ENCODE data around the gene RBBP5.

Gene RBBP5

GRCh38 chr1:205075642-205076155 is 46.1 kb downstream of the RBBP5 start:
- in situ Hi-C loops (cut with MboI; ENCODE audit: low sequenced_read_pairs): no loop called here

DNA sequence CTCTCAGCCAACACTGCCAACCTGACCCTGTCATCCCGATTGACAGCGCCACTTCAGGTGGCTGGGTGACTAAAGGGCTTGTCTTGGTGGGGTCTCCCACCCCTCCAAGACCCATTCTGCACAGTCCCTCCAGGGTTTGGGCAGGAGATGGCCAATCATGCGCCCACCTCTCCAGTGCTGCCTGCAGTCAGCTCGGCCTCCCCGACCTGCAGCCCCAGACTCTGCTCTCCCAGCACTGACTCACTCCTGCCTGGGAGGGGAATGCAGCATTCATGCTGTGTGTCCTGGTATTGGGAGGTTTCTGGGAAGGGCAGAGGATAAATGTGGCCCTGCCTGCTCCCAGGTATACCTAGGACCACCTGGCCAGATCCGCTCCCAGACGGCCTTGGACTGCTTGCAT is 47.3 kb downstream of the RBBP5 start:
- in situ Hi-C loops (cut with MboI; ENCODE audit: low sequenced_read_pairs): no loop called here

DNA sequence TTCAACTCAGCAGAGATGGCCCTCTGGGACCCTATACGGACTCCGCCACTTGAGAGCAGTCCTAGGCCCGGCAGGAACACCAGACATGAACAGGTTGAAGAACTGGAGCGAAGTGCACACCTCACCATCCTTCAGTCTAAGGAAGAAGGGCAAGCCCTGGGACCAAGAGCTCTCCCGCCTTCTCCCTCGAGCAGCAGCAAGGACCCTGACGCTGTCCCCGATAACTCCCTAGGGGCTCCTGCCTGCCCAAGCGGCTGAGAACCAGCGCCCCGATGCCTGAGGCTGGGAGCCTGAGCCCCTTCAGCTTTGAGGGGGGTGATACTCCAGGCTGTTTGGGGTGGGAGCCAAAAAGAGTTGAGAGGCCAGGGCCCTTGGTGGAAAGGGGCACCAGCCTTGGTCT is 47.7 kb downstream of the RBBP5 start:
- in situ Hi-C loops (cut with MboI; ENCODE audit: low sequenced_read_pairs): no loop called here

GRCh38 chr1:205073511-205073910 is 48.3 kb downstream of the RBBP5 start:
- in situ Hi-C loops (cut with MboI; ENCODE audit: low sequenced_read_pairs): no loop called here

- in situ Hi-C loops (cut with MboI; ENCODE audit: low sequenced_read_pairs): no loop called here
These were observed 48.9 kb downstream of the RBBP5 start for GRCh38 chr1:205072881-205073280.

GRCh38 chr1:205072286-205072685 is 49.5 kb downstream of the RBBP5 start:
- in situ Hi-C loops (cut with MboI; ENCODE audit: low sequenced_read_pairs): no loop called here

- in situ Hi-C loops (cut with MboI; ENCODE audit: low sequenced_read_pairs): no loop called here
These were observed 50.0 kb downstream of the RBBP5 start for GRCh38 chr1:205071801-205072200.

- in situ Hi-C loops (cut with MboI; ENCODE audit: low sequenced_read_pairs): no loop called here
These were observed 50.8 kb downstream of the RBBP5 start for GRCh38 chr1:205071028-205071409.

- in situ Hi-C loops (cut with MboI; ENCODE audit: low sequenced_read_pairs): no loop called here
These were observed 52.2 kb downstream of the RBBP5 start for GRCh38 chr1:205069371-205070125.

GRCh38 chr1:205068457-205069040 is 53.2 kb downstream of the RBBP5 start:
- in situ Hi-C loops (cut with MboI; ENCODE audit: low sequenced_read_pairs): no loop called here

DNA sequence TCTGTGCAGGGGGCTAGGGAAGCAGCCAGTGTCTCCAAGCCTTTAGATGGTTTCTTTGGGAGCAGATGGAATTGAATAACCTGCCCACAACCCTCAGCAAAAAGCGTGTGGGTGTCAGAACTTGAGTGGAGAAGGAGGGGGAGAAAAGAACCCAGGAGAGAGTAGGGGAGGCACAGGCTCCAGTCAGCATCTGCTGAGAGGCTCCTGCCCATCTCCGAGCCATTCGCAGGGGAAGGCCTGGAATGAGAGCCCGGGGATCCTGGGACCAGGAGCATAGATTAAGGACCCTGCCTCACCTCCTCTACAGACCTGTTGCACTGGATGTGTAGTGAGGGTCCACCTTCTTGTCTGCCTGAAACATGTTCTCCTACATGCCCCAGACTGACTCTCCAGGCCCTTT is 53.8 kb downstream of the RBBP5 start:
- in situ Hi-C loops (cut with MboI; ENCODE audit: low sequenced_read_pairs): no loop called here

GRCh38 chr1:205067031-205067430 is 54.7 kb downstream of the RBBP5 start:
- in situ Hi-C loops (cut with MboI; ENCODE audit: low sequenced_read_pairs): no loop called here

DNA sequence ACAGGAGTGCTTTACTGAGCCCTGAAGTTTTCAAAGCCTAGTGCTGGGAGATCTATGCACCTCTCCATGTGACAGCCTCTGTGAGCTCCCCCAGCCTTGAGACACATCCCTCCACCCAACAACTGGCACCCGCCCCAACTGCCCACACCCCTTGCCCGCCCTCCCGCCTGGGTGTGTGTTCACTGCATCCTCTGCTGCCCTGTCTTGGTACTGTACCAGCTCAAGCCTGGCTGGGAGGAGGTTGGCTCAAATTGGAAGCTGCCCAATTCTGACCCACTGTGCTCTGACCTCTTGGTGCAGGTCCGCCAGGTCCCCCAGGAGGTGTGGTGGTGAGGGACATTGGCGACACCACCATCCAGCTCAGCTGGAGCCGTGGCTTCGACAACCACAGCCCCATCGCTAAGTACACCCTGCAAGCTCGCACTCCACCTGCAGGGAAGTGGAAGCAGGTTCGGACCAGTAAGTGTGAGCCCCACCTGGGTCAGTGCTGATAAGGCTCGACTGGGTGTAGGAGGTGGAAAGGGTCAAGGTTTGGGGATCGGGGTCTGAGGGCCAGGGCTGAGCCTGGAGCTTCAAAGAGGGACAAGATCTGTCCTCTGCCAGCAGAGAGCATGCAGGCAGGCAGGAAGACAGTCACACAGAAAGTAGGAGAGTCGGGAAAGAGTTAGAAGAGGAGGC is 55.5 kb downstream of the RBBP5 start:
- in situ Hi-C loops (cut with MboI; ENCODE audit: low sequenced_read_pairs): no loop called here

- in situ Hi-C loops (cut with MboI; ENCODE audit: low sequenced_read_pairs): no loop called here
These were observed 56.1 kb downstream of the RBBP5 start for GRCh38 chr1:205065666-205066065.

- in situ Hi-C loops (cut with MboI; ENCODE audit: low sequenced_read_pairs): no loop called here
These were observed 56.9 kb downstream of the RBBP5 start for GRCh38 chr1:205064741-205065316.

DNA sequence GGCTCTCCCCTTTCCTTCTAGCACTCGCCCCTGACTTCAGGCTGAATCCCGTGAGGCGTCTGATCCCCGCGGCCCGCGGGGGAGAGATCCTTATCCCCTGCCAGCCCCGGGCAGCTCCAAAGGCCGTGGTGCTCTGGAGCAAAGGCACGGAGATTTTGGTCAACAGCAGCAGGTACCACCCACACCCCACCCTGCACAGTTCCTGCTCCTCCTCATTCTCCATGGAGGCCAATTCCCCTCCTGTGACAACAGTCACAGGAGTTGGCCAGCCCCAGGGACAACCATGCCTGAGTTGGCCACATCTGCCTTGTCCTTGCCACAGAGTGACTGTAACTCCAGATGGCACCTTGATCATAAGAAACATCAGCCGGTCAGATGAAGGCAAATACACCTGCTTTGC is 57.5 kb downstream of the RBBP5 start:
- in situ Hi-C loops (cut with MboI; ENCODE audit: low sequenced_read_pairs): no loop called here

- in situ Hi-C loops (cut with MboI; ENCODE audit: low sequenced_read_pairs): no loop called here
These were observed 58.9 kb downstream of the RBBP5 start for GRCh38 chr1:205062895-205063294.

GRCh38 chr1:205062319-205062718 is 59.5 kb downstream of the RBBP5 start:
- in situ Hi-C loops (cut with MboI; ENCODE audit: low sequenced_read_pairs): no loop called here

- in situ Hi-C loops (cut with MboI; ENCODE audit: low sequenced_read_pairs): no loop called here
These were observed 60.1 kb downstream of the RBBP5 start for GRCh38 chr1:205061665-205062069.

DNA sequence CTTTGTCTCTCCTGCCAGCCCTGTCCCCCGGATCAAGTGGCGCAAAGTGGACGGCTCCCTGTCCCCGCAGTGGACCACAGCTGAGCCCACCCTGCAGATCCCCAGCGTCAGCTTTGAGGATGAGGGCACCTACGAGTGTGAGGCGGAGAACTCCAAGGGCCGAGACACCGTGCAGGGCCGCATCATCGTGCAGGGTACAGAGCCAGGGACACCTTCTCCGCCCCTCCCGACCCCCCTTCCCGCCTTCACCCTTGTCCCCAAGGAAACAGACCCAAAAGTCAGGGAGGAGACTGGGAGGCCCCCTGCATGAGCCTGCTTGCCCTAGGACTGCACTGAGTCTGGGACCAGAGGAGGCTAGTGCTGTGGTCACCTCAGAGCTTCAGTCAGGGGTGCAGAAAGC is 60.6 kb downstream of the RBBP5 start:
- in situ Hi-C loops (cut with MboI; ENCODE audit: low sequenced_read_pairs): no loop called here

GRCh38 chr1:205060746-205061145 is 61.0 kb downstream of the RBBP5 start:
- in situ Hi-C loops (cut with MboI; ENCODE audit: low sequenced_read_pairs): no loop called here

DNA sequence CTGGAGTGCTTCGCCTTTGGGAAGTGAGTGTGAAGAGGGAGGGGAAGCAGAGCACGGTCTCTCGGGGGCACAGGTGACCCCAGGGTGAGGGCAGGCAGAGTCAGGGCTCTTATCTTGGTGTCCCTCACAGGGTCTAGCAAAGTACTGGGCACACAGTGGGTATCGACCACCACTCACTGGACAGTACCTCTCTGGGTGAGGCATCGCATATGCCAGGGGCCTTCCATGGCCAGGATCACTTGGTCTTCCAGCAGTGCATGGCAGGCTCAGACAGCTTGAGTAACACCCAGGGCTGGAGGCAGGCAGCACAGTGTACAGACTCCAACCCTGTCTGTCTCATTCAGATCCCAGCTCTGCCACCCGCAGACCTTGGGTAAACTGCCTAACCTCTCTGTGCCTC is 62.1 kb downstream of the RBBP5 start:
- in situ Hi-C loops (cut with MboI; ENCODE audit: low sequenced_read_pairs): no loop called here

Measured in hTERT RPE-1 (cell line).